GM18519 (cell line): ENCODE measurements around the gene NEMP2.

Source experiments
- ATAC-seq: cut with Tn5 transposase; IDR thresholded peaks from one replicate; pipeline ENCODE4 v1.9.1; 2021; ENCODE audit warnings: mild to moderate bottlenecking, moderate library complexity; ENCODE audit not compliant: unreplicated experiment, low FRiP score

Gene NEMP2

DNA sequence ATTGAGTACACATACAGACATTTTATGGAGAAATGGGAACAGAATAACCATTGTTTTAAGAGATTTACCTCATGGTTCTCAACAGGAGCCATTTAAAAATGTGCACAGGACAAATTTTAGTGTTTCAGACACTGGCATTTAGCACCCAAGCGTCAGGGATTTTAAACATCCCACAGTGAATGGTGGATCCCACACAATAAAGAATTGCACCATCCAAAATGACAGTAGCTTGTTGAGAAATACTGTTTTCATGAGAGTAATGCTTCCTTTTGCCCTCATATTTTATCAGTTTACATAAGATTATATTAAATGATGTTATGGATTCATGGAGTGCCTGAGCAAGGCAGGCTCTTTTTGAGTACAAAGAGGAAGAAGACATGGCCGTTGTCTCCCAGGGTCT lies 72.3 kb downstream of the NEMP2 start:
- ATAC-seq: no peak

DNA sequence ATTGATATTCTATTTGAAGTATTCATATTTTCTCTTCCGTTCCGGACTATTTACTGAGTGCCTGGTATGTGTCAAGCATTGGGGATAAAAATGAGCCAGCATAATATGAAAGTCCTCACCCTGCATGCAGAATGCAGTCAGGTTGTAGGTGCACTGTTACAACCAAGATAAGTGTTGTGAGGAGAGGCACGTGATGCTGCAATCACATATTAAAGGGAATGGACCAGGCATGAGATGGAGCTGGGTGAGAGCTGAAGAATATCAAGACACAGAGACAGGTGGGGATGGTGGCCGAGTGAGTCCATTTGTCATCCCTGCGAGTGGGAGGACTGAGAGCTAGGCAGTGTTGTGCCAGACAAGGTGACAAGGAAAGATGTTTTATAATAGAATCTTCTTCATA lies 74.0 kb downstream of the NEMP2 start:
- ATAC-seq: no peak

DNA sequence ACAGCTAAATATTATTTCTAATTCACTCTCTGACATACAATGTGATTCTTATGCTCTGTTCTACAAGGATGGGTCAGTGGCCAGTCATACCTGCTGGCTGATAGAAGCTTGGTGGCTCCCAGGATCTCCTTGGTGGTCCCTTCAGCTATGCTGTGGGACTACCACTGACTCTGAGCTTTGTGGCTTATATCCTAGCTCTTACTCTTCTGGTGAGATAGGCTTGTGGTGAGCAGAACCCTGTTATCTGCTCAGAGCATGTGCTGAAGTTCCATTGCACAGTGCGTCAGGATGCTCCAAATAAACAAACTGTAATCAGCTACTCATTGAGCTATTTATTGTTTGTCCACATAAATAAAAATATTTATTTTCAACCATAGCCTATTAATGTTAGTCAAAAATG lies 74.6 kb downstream of the NEMP2 start:
- no peak for ATAC-seq

DNA sequence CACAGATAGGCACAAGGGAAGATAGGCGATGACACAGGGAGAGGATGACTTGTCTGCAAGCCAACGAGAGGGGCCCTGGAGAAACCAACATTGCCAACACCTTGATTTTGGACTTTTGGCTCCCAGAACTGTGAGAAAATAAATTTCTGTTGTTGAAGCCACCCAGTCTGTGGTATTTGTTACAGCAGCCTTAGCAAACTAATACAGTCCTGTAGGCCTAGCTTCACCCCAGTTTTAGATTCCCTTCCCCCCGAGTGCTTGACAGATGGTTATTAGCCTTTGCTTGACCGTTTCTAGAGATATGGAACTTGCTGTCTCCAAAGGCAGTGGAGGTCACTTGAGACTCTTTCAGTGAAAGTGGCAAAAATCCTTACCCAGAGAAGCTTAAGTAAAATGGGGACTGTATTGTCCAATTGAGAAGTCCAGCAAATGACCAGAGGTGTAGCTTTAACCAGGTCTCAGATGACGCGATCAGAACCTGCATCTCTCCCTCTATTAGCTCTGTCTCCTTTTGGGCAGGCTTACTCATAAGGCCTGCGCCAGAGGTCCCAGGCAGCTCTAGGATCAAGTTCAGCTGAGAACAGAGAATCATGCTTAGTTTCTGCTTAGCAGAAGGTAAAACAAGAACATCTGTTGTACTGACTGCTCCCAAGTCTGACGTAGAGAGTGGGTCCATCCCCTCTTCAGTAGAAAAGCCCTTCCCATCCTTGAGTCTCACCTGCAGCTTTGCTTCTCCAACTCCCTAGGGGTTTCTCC lies 76.0 kb downstream of the NEMP2 start:
- ATAC-seq: no peak

DNA sequence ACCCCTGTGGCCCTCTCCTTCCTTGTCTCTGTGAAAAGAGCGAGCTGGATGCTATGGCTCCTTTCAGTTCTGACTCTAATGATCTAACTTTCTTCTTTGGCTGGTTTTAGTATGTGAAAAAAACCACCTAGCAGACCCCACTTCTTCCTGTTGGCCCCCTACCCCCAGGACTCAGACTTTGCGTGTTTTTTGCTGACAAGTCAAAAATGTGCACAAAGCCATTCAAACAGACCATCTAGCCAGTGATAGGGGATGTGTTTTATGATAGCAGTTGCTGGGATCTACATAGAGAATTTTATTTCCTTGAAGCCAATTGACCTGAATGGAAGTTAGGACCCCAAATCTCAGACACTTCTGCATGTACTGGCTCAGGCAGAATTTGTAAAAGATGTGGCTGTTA lies 77.3 kb downstream of the NEMP2 start:
- ATAC-seq: no peak

DNA sequence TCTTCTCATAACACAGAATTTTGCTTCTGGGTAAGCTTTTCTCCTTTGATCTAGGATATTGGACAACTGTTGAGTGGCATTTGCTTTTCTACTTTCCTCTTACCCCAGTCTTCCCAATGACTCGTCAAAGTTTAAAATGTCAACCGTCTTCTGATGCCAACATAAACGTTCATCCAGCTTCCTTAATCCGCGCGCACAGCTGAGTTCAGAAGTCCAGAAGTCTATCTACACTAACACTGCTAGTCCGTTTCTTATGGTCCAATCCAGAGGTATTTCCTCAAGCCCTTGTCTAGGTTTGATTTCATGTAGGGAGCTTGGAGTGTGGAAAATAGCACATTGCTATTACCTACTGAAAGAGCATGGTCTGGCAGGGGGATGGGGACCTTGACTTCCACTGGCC lies 77.7 kb downstream of the NEMP2 start:
- no peak for ATAC-seq

DNA sequence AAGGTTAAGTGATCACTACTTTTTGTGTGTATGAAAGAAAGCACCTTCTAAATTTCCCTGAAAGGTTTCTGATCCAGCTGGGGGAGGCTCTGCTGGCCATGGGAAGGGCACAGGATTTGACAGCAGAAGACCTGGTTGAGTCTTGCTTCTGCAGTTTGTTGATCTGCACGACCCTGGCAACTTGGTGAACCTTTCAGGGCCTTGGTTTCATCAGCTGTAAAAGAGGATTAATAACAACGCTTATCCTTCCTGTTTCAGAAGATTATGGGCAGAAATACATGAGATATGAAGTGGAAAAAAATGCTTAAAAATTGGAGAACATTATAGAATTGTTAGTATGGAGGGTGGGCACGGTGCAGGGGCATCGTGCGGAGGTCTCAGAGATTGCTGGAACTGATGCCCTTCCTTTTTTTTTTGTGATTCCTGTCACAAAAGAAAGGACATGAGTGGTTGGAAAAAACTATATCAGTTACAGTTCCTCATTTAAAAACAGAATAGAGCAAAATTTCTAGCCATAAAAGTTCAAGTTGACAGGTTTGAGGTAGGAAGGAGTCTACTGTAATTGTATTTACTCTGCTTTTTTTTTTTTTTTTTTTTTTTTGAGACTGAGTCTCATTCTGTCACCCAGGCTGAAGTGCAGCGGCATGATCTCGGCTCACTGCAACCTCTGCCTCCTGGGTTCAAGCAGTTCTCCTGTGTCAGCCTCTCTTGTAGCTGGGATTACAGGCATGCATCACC lies 79.0 kb downstream of the NEMP2 start:
- no peak for ATAC-seq

DNA sequence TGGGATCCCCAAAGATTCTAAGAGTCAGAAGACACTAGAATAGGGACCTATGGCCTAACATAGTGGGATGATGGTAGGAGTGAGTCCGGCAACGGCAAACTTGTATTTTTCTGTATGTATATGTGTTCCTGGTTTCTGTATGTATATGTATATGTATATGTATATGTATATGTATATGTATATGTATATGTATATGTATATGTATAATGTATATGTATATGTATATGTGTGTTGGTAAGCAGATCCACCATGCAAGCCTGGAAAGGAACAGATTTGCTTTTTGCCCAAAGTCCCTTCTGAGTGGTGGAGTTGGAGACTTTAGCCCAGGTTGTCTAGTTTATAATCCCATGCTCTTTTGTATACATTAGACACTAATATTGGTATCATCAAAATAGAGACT lies 79.7 kb downstream of the NEMP2 start:
- no peak for ATAC-seq
